Keratinocyte (primary cell): ENCODE measurements around the gene TEX47. TPM values are rescaled to one million over a fixed set of nuclear protein-coding genes. Genes with fewer than 3 reads are reported as not detected.
A peak's percentile ranks its signal among the peaks of the same experiment; 100 is the strongest.

Experiments
- DNase-seq: peaks from one replicate; pipeline ENCODE4 v3.0.0-alpha.2; 2011; ENCODE audit warnings: low read depth, missing footprints, low spot score
- FAIRE-seq: peaks from 2 replicates; lab custom pipeline; 2011; peaks lifted over from hg19 to GRCh38; lab: Jason Lieb, UNC
- H2AFZ ChIP-seq: 2 replicates; pipeline ENCODE4 v1.6.0; 2012; ENCODE audit warnings: low read length, control low read depth, inconsistent platforms; ENCODE audit not compliant: control insufficient read depth
- H3K27ac ChIP-seq: 2 replicates; pipeline ENCODE4 v1.5.1; 2011; ENCODE audit warnings: low read length; ENCODE audit not compliant: control insufficient read depth, insufficient read depth
- H3K27me3 ChIP-seq: 3 replicates; pipeline ENCODE4 v1.6.0; 2011; ENCODE audit warnings: low read length; ENCODE audit not compliant: control insufficient read depth, insufficient read depth; ENCODE audit errors: extremely low read depth
- H3K36me3 ChIP-seq, 2 experiments: 2 replicates in 1 of 2; 3 replicates in 1 of 2; pipeline ENCODE4 v1.5.1; 2011; ENCODE audit warnings: low read length in 2 of 2, mild to moderate bottlenecking in 1 of 2; ENCODE audit not compliant: control insufficient read depth in 2 of 2, insufficient read depth in 2 of 2; ENCODE audit errors: extremely low read depth in 1 of 2
- H3K4me1 ChIP-seq: 3 replicates; pipeline ENCODE4 v1.5.1; 2011; ENCODE audit warnings: low read length; ENCODE audit not compliant: control insufficient read depth, insufficient read depth; ENCODE audit errors: extremely low read depth
- H3K4me2 ChIP-seq: 3 replicates; pipeline ENCODE4 v1.6.0; 2011; ENCODE audit warnings: low read depth, low read length; ENCODE audit not compliant: control insufficient read depth, insufficient read depth; ENCODE audit errors: extremely low read depth
- H3K4me3 ChIP-seq, 3 experiments: fragments of 200-600 bp in 1 of 3; sonication (generic) in 1 of 3; 2 replicates in 2 of 3; 3 replicates in 1 of 3; pipeline ENCODE4 v1.5.1; 2011 to 2016; ENCODE audit warnings: low read length in 3 of 3, mild to moderate bottlenecking in 3 of 3, control low read depth in 2 of 3, inconsistent platforms in 1 of 3, low read depth in 1 of 3, mixed read lengths in 1 of 3, mixed run types in 1 of 3, moderate library complexity in 1 of 3; ENCODE audit not compliant: control insufficient read depth in 2 of 3, insufficient read depth in 2 of 3; ENCODE audit errors: extremely low read depth in 1 of 3
- H3K79me2 ChIP-seq: 2 replicates; pipeline ENCODE4 v1.6.0; 2012; ENCODE audit warnings: low read length; ENCODE audit not compliant: control insufficient read depth, insufficient read depth
- H3K9ac ChIP-seq: 3 replicates; pipeline ENCODE4 v1.6.0; 2011; ENCODE audit warnings: low read length; ENCODE audit not compliant: control insufficient read depth, insufficient read depth; ENCODE audit errors: extremely low read depth
- H3K9me1 ChIP-seq: 3 replicates; pipeline ENCODE4 v1.6.0; 2011; ENCODE audit warnings: low read length; ENCODE audit not compliant: control insufficient read depth, insufficient read depth; ENCODE audit errors: extremely low read depth
- H3K9me3 ChIP-seq: 2 replicates; pipeline ENCODE4 v1.5.1; 2012; ENCODE audit warnings: low read depth, low read length; ENCODE audit not compliant: control insufficient read depth
- H4K20me1 ChIP-seq: 3 replicates; pipeline ENCODE4 v1.6.0; 2011; ENCODE audit warnings: low read length; ENCODE audit not compliant: control insufficient read depth, insufficient read depth; ENCODE audit errors: extremely low read depth
- EZH2 ChIP-seq: IDR thresholded peaks from one replicate; pipeline ENCODE4 v1.6.1; 2012; ENCODE audit warnings: inconsistent platforms, mild to moderate bottlenecking, low read length, moderate library complexity
- dilution Hi-C: fragments of 300-500 bp; cut with MboI; formaldehyde crosslinking; loops from one replicate; pipeline ENCODE4 v1.7.0; 2020; ENCODE audit warnings: low sequenced_read_pairs; ENCODE audit not compliant: extremely low pct_ligation_motif_present
- polyA plus RNA-seq, 5 experiments: library from polyadenylated mRNA; depleted of rRNA in 3 of 5; stranded (reverse) in 3 of 5; stranded (forward) in 1 of 5; unstranded in 1 of 5; fragments of >200 nt; gene quantifications; 1 replicate in 1 of 5; 2 replicates in 3 of 5; 3 replicates in 1 of 5; pipeline versions ENCODE4 v1.2.1 to v1.2.3, GENCODE V29; 2011 to 2012; ENCODE audit warnings: missing spikeins in 2 of 5, low read depth in 1 of 5, low replicate concordance in 1 of 5
- TF ChIP-seq, protein P1 (sequence below), 3 experiments: IDR thresholded peaks in 1 of 3; conservative IDR thresholded peaks in 1 of 3; optimal IDR thresholded peaks in 1 of 3; 2 replicates in 2 of 3; 3 replicates in 1 of 3; pipeline versions ENCODE3 to v1.5.1; 2011; ENCODE audit warnings: low read length in 3 of 3, mild to moderate bottlenecking in 3 of 3, moderate library complexity in 2 of 3, control low read depth in 1 of 3, inconsistent platforms in 1 of 3; ENCODE audit not compliant: insufficient read depth in 2 of 3; ENCODE audit errors: extremely low read depth in 1 of 3

Gene TEX47
- polyA plus RNA-seq, 1 donor (not counting 4 experiments of a cell fraction or from before 2014, with no cell fraction given): not detected

DNA sequence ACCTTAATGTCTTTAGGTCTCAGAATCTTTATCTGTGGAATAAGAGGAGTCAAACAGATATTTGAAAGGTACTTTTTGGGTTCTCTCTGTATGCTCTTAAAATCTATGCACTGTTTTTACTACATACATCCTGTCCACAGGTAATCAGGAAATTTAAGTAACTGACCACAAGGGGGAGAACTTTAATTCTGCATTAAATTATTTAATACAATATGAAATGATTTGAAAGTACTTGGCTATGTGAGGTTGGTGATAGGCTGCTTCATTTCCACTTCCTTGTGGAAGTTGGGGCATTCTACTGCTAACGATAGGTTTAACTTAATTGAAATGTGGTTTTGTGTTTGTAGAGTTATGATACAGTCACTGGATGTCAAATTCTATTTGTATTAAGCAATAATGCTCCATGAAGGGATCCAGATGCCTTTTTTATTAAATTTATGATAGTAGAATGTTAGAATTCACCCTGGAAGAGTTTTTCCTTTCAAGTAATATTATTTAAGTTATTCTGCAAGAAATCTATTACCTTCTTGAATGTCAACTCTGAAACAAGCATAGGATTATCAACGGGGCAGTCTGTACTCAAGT is 6.0 kb downstream of the TEX47 start:
- no peak overlapping the region for H3K4me3 ChIP-seq
- TF ChIP-seq, protein P1, sequence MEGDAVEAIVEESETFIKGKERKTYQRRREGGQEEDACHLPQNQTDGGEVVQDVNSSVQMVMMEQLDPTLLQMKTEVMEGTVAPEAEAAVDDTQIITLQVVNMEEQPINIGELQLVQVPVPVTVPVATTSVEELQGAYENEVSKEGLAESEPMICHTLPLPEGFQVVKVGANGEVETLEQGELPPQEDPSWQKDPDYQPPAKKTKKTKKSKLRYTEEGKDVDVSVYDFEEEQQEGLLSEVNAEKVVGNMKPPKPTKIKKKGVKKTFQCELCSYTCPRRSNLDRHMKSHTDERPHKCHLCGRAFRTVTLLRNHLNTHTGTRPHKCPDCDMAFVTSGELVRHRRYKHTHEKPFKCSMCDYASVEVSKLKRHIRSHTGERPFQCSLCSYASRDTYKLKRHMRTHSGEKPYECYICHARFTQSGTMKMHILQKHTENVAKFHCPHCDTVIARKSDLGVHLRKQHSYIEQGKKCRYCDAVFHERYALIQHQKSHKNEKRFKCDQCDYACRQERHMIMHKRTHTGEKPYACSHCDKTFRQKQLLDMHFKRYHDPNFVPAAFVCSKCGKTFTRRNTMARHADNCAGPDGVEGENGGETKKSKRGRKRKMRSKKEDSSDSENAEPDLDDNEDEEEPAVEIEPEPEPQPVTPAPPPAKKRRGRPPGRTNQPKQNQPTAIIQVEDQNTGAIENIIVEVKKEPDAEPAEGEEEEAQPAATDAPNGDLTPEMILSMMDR (optimal IDR thresholded peaks at IDR 0.05 in 1 of 3, IDR thresholded peaks at IDR 0.05 in 1 of 3, conservative IDR thresholded peaks at IDR 0.05 in 1 of 3; ENCODE audit: extremely low read depth in 1 of 3, insufficient read depth in 2 of 3, low read length in 3 of 3): peak in 2 of 3 experiments; percentile 16 to 32
- no peak for TF ChIP-seq EZH2
- dilution Hi-C loops: no loop called here
- H2AFZ ChIP-seq: no peak overlapping the region
- H3K9me1 ChIP-seq: no peaks in the 10 kb centered on the region
- H4K20me1 ChIP-seq: no peaks in the 10 kb centered on the region
- H3K4me1 ChIP-seq: no peaks in the 10 kb centered on the region
- no peaks in the 10 kb centered on the region for H3K27me3 ChIP-seq
- DNase-seq: no peak
- no peak for FAIRE-seq
- no peaks in the 10 kb centered on the region for H3K79me2 ChIP-seq
- no peaks in the 10 kb centered on the region for H3K36me3 ChIP-seq
- no peak overlapping the region for H3K27ac ChIP-seq
- no peak overlapping the region for H3K4me2 ChIP-seq
- no peak overlapping the region for H3K9ac ChIP-seq
- H3K9me3 ChIP-seq: no peaks in the 10 kb centered on the region

DNA sequence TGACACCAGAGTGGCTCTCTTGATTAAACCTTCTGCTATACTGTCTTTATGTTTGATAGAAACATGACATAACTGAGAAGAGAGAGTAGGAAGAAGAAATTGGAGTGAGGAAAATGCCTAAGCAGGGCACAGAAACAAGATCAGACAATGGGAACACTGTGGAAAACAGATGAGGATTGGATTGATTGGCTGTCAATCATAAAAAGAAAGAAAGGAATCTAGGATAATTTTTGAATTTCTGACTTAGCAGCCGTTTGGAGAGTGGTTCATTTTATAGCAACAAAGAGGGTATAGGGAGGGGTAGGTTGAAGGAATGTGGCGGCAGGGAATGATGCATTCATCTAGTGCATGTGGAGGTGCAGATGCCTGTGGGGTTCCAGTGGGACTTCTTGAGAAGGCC is 7.8 kb downstream of the TEX47 start:
- DNase-seq: no peak
- no peaks in the 10 kb centered on the region for H4K20me1 ChIP-seq
- no peak for TF ChIP-seq EZH2
- TF ChIP-seq, protein P1 (optimal IDR thresholded peaks at IDR 0.05 in 1 of 3, IDR thresholded peaks at IDR 0.05 in 1 of 3, conservative IDR thresholded peaks at IDR 0.05 in 1 of 3; ENCODE audit: extremely low read depth in 1 of 3, insufficient read depth in 2 of 3, low read length in 3 of 3): no peak
- no peaks in the 10 kb centered on the region for H3K79me2 ChIP-seq
- H3K4me1 ChIP-seq: no peaks in the 10 kb centered on the region
- H3K4me3 ChIP-seq: no peak overlapping the region
- no peak overlapping the region for H3K9ac ChIP-seq
- H3K27me3 ChIP-seq: no peaks in the 10 kb centered on the region
- no peak overlapping the region for H3K4me2 ChIP-seq
- H2AFZ ChIP-seq: no peak overlapping the region
- H3K36me3 ChIP-seq: no peaks in the 10 kb centered on the region
- H3K27ac ChIP-seq: no peak overlapping the region
- no peak for FAIRE-seq
- dilution Hi-C loops: no loop called here
- H3K9me3 ChIP-seq: no peaks in the 10 kb centered on the region
- H3K9me1 ChIP-seq: no peaks in the 10 kb centered on the region
